GM20000 (cell line): Measurements from ENCODE around the gene TOP3B.

ENCODE experiments used
- DNase-seq: peaks from one replicate; pipeline ENCODE4 v3.0.0; 2012; ENCODE audit warnings: low spot score
- CTCF ChIP-seq: IDR thresholded peaks from 2 replicates; pipeline ENCODE4 v1.5.1; 2012; ENCODE audit warnings: mild to moderate bottlenecking, control low read depth; ENCODE audit errors: extremely low read depth, missing control alignments

The TOP3B gene

DNA sequence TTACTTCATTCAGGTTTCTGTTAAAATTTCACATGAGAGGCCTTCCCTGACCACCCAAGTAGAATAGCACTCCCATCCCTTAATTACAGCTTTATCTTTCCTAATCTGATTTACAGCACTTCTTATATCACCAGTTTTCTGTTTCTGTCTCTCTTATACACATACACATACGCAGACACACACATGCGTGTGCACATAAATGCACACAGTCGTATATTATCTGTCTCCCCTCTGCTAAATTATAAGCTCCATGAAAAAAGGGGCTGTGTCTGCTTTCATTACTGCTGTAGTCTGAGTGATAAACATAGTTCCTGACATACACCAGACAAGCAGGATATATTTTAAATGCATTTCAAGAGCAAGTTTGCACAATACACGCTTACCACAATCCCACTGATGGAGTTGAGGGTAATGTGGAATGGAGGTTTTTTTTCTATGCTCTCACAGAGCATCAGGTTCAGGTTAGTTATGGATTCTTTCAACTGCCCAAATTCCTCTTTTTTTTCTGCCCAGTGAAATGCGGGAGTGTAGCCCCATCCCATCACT is 13.7 kb upstream of the TOP3B start:
- no peak for DNase-seq

DNA sequence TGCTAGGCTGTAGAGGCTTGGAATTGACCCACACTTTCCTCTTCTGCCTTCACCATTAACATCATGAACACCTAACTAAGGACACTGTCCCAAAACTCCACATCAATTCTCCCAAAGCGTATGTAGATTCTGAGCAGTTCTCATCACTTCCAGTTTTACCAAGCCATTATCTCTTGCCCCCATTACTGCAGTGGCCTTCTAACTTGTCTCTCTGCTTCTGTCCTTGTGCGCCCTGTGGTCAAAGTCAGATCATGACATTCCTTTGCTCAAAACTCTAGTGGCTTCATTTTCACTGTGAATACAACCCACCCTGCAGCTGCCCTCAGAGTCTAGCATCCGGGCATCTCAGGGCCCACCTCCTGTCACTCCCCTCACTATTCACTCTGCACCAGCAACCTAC is 13.1 kb upstream of the TOP3B start:
- no peak for TF ChIP-seq CTCF
- DNase-seq = no peak

More for the DNA sequence above, 13.7 kb upstream of the TOP3B start:
- no peak for TF ChIP-seq CTCF

- no peak for TF ChIP-seq CTCF
- no peak for DNase-seq
Measured at GRCh38 chr22:21994881-21995444, 12.4 kb upstream of the TOP3B start.

DNA sequence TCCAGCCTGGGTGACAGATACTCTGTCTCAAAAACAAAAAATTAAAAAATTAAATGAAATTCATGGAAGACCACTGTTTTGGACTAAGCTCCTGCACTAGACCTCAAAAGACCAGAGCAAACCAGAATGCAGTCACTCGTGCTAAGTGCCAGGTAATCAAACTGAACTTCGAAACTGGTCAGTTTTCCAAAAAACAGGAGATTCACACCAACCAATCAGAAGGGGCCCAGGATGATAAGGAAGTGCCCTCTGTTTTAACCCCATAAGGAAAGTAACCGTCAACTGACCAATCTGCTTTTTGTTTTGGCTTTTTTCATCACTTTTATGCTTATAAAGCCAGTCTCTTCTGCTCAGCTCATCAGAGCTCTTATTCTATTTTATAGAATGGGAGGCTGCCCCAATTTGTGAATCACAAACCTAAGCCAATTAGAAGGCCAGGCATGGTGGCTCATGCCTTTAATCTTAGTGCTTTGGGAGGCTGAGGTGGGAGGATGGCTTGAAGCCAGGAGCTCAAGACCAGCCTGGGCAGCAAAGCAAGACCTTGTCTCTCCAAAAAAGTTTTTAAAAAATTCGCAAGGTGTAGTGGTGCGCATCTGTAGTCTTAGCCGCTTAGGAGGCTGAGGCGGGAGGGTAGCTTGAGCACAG is 10.1 kb upstream of the TOP3B start:
- no peak for DNase-seq
- TF ChIP-seq CTCF = no peak

DNA sequence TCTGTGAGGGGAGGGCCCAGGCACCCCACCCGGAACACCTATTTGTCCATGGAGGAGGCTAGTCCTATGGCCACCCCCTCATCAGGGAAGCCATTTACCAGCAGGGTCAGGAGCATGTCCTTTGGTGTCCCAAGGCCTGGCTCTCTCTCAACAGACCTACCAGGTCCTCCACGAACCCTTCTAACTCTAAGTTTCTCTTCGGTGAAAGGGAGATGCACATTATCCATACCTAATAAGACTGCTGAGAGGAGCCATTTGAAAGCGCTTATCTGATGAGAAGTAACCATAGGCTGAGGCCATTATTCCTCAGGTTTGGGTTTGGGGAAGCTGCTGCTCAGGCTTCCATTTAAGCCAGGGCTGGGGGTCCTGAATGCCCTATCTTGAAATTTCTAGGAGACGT is 9.2 kb upstream of the TOP3B start:
- no peak for TF ChIP-seq CTCF
- peak; percentile 1 for DNase-seq

DNA sequence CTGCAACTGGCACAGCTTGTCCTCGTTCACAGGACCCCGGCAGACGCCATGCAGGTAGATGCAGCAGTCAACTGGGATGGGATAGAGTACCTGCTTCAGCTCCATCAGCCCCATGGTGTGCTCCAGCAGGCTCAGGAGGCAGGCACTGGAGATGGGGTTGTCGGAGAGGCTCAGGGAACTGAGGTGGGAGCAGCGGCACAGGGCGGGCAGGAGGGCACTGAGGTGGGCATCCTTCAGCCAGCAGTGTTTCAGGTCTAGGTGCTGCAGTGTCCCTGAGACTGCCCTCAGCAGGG is 8.7 kb upstream of the TOP3B start:
- DNase-seq = no peak
- TF ChIP-seq CTCF = no peak

DNA sequence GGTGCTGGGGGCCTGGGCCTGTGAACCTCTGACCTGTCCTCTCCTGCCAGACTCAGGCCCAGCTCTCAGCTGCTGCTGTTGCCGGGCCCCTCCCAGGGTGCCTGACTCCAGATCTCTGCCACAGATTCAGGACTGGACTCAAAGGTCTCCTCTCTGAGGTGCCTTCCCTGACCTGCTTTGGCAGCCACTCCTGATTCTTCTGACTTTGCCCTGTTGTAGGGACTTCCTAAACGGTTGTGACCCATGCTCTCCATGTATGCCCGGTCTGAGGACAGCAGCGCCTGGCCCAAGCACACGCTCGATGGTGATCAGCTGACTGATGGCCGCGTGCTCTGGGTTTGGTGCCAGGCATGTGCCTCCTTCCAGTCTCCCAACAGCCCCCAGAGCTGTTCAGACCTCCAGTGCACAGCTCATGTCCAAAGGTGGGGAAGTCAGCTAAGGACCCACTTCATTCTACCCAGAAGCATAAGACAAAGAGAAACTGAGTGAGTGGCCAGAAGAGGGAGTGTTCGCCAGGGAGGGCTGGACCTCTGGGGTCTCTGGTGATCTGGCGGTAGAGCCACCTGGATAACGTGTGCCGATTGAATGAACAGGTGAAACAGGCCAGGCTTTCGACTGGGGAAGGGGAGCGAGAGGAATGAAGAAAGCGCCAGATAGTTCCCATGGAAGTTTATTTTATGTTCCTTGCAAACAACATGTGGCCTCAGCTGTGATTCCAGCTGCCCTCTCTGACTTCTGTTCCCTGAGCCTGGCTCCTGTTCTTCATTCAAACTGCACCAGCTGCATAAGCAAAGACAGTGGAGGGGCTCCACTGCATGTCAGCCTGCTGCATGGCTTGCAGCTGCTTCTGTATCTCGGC is 8.1 kb upstream of the TOP3B start:
- DNase-seq = no peak
- TF ChIP-seq CTCF = no peak
